SK-N-SH (cell line): Measurements from ENCODE around the gene CYLC1. TPM values are rescaled to one million over a fixed set of nuclear protein-coding genes. Genes with fewer than 3 reads are reported as not detected.

Experiments used
- CTCF ChIA-PET: fragments of 300-600, 350-600 bp; formaldehyde crosslinking; extraction: SDS; loops from one replicate; lab custom pipeline; 2021; lab: Yijun Ruan, JAX
- POLR2A ChIA-PET: fragments of 350-600 bp; sonication (Branson Sonifier 250); formaldehyde crosslinking; extraction: SDS; loops from one replicate; lab custom pipeline; 2020; ENCODE audit warnings: antibody characterized with exemption, inconsistent platforms; lab: Yijun Ruan, JAX
- DNase-seq: peaks from one replicate; pipeline ENCODE4 v3.0.0; 2012
- H2AFZ ChIP-seq: fragments of 200-600 bp; sonication (generic); 2 replicates; pipeline ENCODE4 v1.8.1; 2016; ENCODE audit warnings: antibody characterized with exemption, mild to moderate bottlenecking, low read depth
- H3F3A ChIP-seq: fragments of 200-600 bp; sonication (generic); replicated peaks from 2 replicates; pipeline ENCODE3; 2016; ENCODE audit warnings: antibody characterized with exemption, mild to moderate bottlenecking; ENCODE audit not compliant: insufficient read depth
- H3K27ac ChIP-seq, 2 experiments: fragments of 200-500 bp in 1 of 2; fragments of 200-600 bp in 1 of 2; sonication (Bioruptor generic) in 1 of 2; sonication (generic), shearing (Covaris generic) in 1 of 2; 2 replicates each; pipeline versions ENCODE4 v1.5.1 to v1.6.1; 2014 to 2016; ENCODE audit warnings: low read depth in 2 of 2, inconsistent platforms in 1 of 2, low read length in 1 of 2, mild to moderate bottlenecking in 1 of 2, mixed read lengths in 1 of 2
- H3K27me3 ChIP-seq: fragments of 200-600 bp; sonication (generic), shearing (Covaris generic); 2 replicates; pipeline ENCODE4 v1.6.1; 2016; ENCODE audit warnings: mixed run types; ENCODE audit not compliant: insufficient read depth
- H3K36me3 ChIP-seq, 2 experiments: fragments of 200-500 bp in 1 of 2; fragments of 200-600 bp in 1 of 2; sonication (Bioruptor generic) in 1 of 2; sonication (generic) in 1 of 2; replicated peaks in 1 of 2; 2 replicates each; pipeline versions ENCODE3 to v1.5.1; 2014 to 2016; ENCODE audit warnings: low read length in 1 of 2, mild to moderate bottlenecking in 1 of 2; ENCODE audit not compliant: insufficient read depth in 2 of 2, control insufficient read depth in 1 of 2
- H3K4me1 ChIP-seq, 2 experiments: fragments of 200-500 bp in 1 of 2; fragments of 200-600 bp in 1 of 2; sonication (Bioruptor generic) in 1 of 2; sonication (generic), shearing (Covaris generic) in 1 of 2; 2 replicates each; pipeline versions ENCODE4 v1.5.1 to v1.6.1; 2014 to 2016; ENCODE audit warnings: low read depth in 1 of 2, low read length in 1 of 2, mixed run types in 1 of 2; ENCODE audit not compliant: insufficient read depth in 2 of 2, control insufficient read depth in 1 of 2
- H3K4me2 ChIP-seq: fragments of 200-600 bp; sonication (generic), shearing (Covaris generic); 2 replicates; pipeline ENCODE4 v1.6.1; 2017; ENCODE audit warnings: mixed run types
- H3K4me3 ChIP-seq, 2 experiments: fragments of 200-500 bp in 1 of 2; fragments of 200-600 bp in 1 of 2; sonication (Bioruptor generic) in 1 of 2; sonication (generic), shearing (Covaris generic) in 1 of 2; 2 replicates each; pipeline versions ENCODE4 v1.5.1 to v1.8.1; 2014 to 2016; ENCODE audit warnings: low read depth in 2 of 2, inconsistent platforms in 1 of 2, low read length in 1 of 2, mild to moderate bottlenecking in 1 of 2, mixed read lengths in 1 of 2, moderate library complexity in 1 of 2
- H3K79me2 ChIP-seq: fragments of 200-600 bp; sonication (generic); 2 replicates; pipeline ENCODE4 v1.8.1; 2017; ENCODE audit warnings: mild to moderate bottlenecking; ENCODE audit not compliant: insufficient read depth
- H3K9ac ChIP-seq: fragments of 200-600 bp; sonication (generic); 2 replicates; pipeline ENCODE4 v1.6.1; 2017; ENCODE audit warnings: mixed run types
- H3K9me2 ChIP-seq: fragments of 200-600 bp; sonication (generic); 2 replicates; pipeline ENCODE4 v1.6.1; 2017; ENCODE audit warnings: mixed run types
- H3K9me3 ChIP-seq: fragments of 200-600 bp; sonication (generic); 2 replicates; pipeline ENCODE4 v1.6.1; 2017; ENCODE audit warnings: mixed run types, mild to moderate bottlenecking, moderate library complexity
- H4K20me1 ChIP-seq: fragments of 200-600 bp; sonication (generic); 2 replicates; pipeline ENCODE4 v1.6.1; 2017; ENCODE audit warnings: mild to moderate bottlenecking, mixed run types; ENCODE audit not compliant: insufficient read depth
- CTCF ChIP-seq: fragments of 200-600 bp; sonication (generic); IDR thresholded peaks from 2 replicates; pipeline ENCODE4 v1.6.1; 2017; ENCODE audit warnings: antibody characterized with exemption, mild to moderate bottlenecking, moderate library complexity
- EP300 ChIP-seq, 2 experiments: IDR thresholded peaks; 2 replicates each; pipeline versions ENCODE4 v1.4.0 to v1.6.1; 2012; ENCODE audit warnings: borderline replicate concordance in 1 of 2, low read depth in 1 of 2, low read length in 1 of 2
- NFIC ChIP-seq: IDR thresholded peaks from 2 replicates; pipeline ENCODE4 v1.4.0; 2012; ENCODE audit warnings: borderline replicate concordance
- PBX3 ChIP-seq: IDR thresholded peaks from 2 replicates; pipeline ENCODE4; 2012
- RAD21 ChIP-seq: IDR thresholded peaks from 2 replicates; pipeline ENCODE4 v1.6.1; 2012; ENCODE audit warnings: mild to moderate bottlenecking, low read length
- SIN3A ChIP-seq: IDR thresholded peaks from 2 replicates; pipeline ENCODE4 v1.6.1; 2012; ENCODE audit warnings: low read depth, mild to moderate bottlenecking, low read length, moderate library complexity, borderline replicate concordance
- SMC3 ChIP-seq: IDR thresholded peaks from 2 replicates; pipeline ENCODE4 v1.6.1; 2012; ENCODE audit warnings: low read depth, low read length, improper control_type of control experiment
- ZBTB33 ChIP-seq: IDR thresholded peaks from 2 replicates; pipeline ENCODE4 v1.4.0; 2012; ENCODE audit warnings: low read depth, borderline replicate concordance
- WGBS: methylation state at CpG from one replicate; pipeline ENCODE4 v1.1.6; 2017; ENCODE audit warnings: low lambda C conversion rate; 5-methylcytosine and 5-hydroxymethylcytosine counted together
- polyA plus RNA-seq, 3 experiments: library from polyadenylated mRNA; depleted of rRNA; stranded (reverse); fragments of >200 nt; gene quantifications; 2 replicates each; pipeline ENCODE4 v1.2.3, GENCODE V29; 2012

CYLC1 gene
- polyA plus RNA-seq, 1 of the 3 experiments (the other 2 are of a cell fraction), result not detected

- Histone ChIP-seq H4K20me1 (no peaks in the 10 kb centered on the region), H2AFZ (no peak overlapping the region), H3K9me2 (no peaks in the 10 kb centered on the region; the same call in 1 of the 2 replicates), H3K36me3 (no peaks in the 10 kb centered on the region), H3K27ac (no peak overlapping the region), H3K4me2 (no peak overlapping the region), H3K27me3 (no peaks in the 10 kb centered on the region), H3K4me3 (no peak overlapping the region), H3F3A (no peaks in the 10 kb centered on the region), H3K9me3 (no peaks in the 10 kb centered on the region), H3K4me1 (no peaks in the 10 kb centered on the region), H3K79me2 (no peaks in the 10 kb centered on the region), H3K9ac (no peak overlapping the region)
- DNase-seq, result no peak
- 55% methylated on average over 3 of the region's 3 CpGs for WGBS
- ChIA-PET CTCF (no interaction called here), POLR2A (no interaction called here)
- TF ChIP-seq PBX3 (no peak), RAD21 (no peak), NFIC (no peak), SIN3A (no peak), ZBTB33 (no peak)
Observed at GRCh38 chrX:83906921-83907320, 46.0 kb downstream of the CYLC1 start.

GRCh38 chrX:83916525-83916924 lies 55.6 kb downstream of the CYLC1 start:
- Histone ChIP-seq H3K4me3 (no peak overlapping the region; a peak in 1 of 4 replicates), H3K9ac (no peak overlapping the region), H3K9me2 (no peaks in the 10 kb centered on the region), H3F3A (no peaks in the 10 kb centered on the region), H4K20me1 (no peaks in the 10 kb centered on the region), H3K27me3 (no peaks in the 10 kb centered on the region), H3K4me2 (no peak overlapping the region), H3K9me3 (no peaks in the 10 kb centered on the region), H3K27ac (no peak overlapping the region), H3K4me1 (no peaks in the 10 kb centered on the region), H3K36me3 (no peaks in the 10 kb centered on the region), H3K79me2 (no peaks in the 10 kb centered on the region), H2AFZ (no peak overlapping the region)
- peak; percentile 76 for TF ChIP-seq CTCF
- TF ChIP-seq SMC3, result peak; percentile 48
- TF ChIP-seq EP300 (IDR thresholded peaks at IDR 0.05; ENCODE audit: borderline replicate concordance in 1 of 2, low read depth in 1 of 2, low read length in 1 of 2), result no peak
- TF ChIP-seq RAD21, result peak; percentile 62
- ChIA-PET CTCF (interaction anchor here (0.6 to 1.8 kb wide), 13 partner anchors 11 to 1136 kb away, joined by 3 to 11 read pairs (median 4); no protein-coding TSS in a partner anchor), POLR2A (no interaction called here)
- peak; percentile 22 for DNase-seq
- WGBS, result 23% methylated on average over 2 of the region's 2 CpGs
